BE2C (cell line): Measurements from ENCODE around the gene GABBR1.

ENCODE experiments used
- DNase-seq: peaks from one replicate; pipeline ENCODE4 v3.0.0-alpha.2; 2020
- H3K27me3 ChIP-seq: fragments of 250-450 bp; sonication (Bioruptor Pico); 2 replicates; pipeline ENCODE4 v1.5.1; 2020; ENCODE audit warnings: mild to moderate bottlenecking
- H3K36me3 ChIP-seq: fragments of 250-450 bp; sonication (Bioruptor Pico); 2 replicates; pipeline ENCODE4 v1.5.1; 2020; ENCODE audit warnings: mild to moderate bottlenecking
- H3K4me1 ChIP-seq: fragments of 250-450 bp; sonication (Bioruptor Pico); 2 replicates; pipeline ENCODE4 v1.5.1; 2020
- H3K4me3 ChIP-seq: 2 replicates; pipeline ENCODE4 v1.5.1; 2011; ENCODE audit warnings: low read depth, low read length
- H3K9me3 ChIP-seq: fragments of 250-450 bp; sonication (Bioruptor Pico); 2 replicates; pipeline ENCODE4 v1.5.1; 2020
- CTCF ChIP-seq: IDR thresholded peaks from 2 replicates; pipeline ENCODE4 v1.5.1; 2012; ENCODE audit warnings: mild to moderate bottlenecking, low read depth, low read length

Gene GABBR1

GRCh38 chr6:29527126-29527525 lies 105.9 kb downstream of the GABBR1 start:
- Histone ChIP-seq H3K27me3 (0 out of 2 replicates have a peak, but pooled peaks cover 7% of the 10 kb centered on the region), H3K4me3 (no peak overlapping the region), H3K36me3 (no peaks in the 10 kb centered on the region), H3K4me1 (no peaks in the 10 kb centered on the region), H3K9me3 (no peaks in the 10 kb centered on the region)
- DNase-seq = no peak
- TF ChIP-seq CTCF = no peak

- H3K27me3 ChIP-seq = 0 out of 2 replicates have a peak, but pooled peaks cover 7% of the 10 kb centered on the region
- H3K9me3 ChIP-seq = no peaks in the 10 kb centered on the region
- no peaks in the 10 kb centered on the region for H3K4me1 ChIP-seq
- no peak for DNase-seq
- TF ChIP-seq CTCF = no peak
- no peaks in the 10 kb centered on the region for H3K36me3 ChIP-seq
- H3K4me3 ChIP-seq = no peak overlapping the region
Observed at GRCh38 chr6:29525311-29525639, 107.7 kb downstream of the GABBR1 start.

- H3K9me3 ChIP-seq = no peaks in the 10 kb centered on the region
- H3K36me3 ChIP-seq = no peaks in the 10 kb centered on the region
- TF ChIP-seq CTCF = no peak
- H3K4me1 ChIP-seq = no peaks in the 10 kb centered on the region
- DNase-seq = no peak
- 0 out of 2 replicates have a peak, but pooled peaks cover 7% of the 10 kb centered on the region for H3K27me3 ChIP-seq
- no peak overlapping the region for H3K4me3 ChIP-seq
Observed at GRCh38 chr6:29524444-29525310, 108.3 kb downstream of the GABBR1 start.

- TF ChIP-seq CTCF = no peak
- H3K9me3 ChIP-seq = no peaks in the 10 kb centered on the region
- no peaks in the 10 kb centered on the region for H3K36me3 ChIP-seq
- DNase-seq = no peak
- 0 out of 2 replicates have a peak, but pooled peaks cover 7% of the 10 kb centered on the region for H3K27me3 ChIP-seq
- H3K4me3 ChIP-seq = no peak overlapping the region
- H3K4me1 ChIP-seq = no peaks in the 10 kb centered on the region
Observed at GRCh38 chr6:29524044-29524443, 108.9 kb downstream of the GABBR1 start.

GRCh38 chr6:29522227-29522626 lies 110.8 kb downstream of the GABBR1 start:
- Histone ChIP-seq H3K36me3 (no peaks in the 10 kb centered on the region), H3K9me3 (no peaks in the 10 kb centered on the region), H3K27me3 (0 out of 2 replicates have a peak, but pooled peaks cover 7% of the 10 kb centered on the region), H3K4me1 (no peaks in the 10 kb centered on the region), H3K4me3 (no peak overlapping the region)
- TF ChIP-seq CTCF = no peak
- DNase-seq = no peak

GRCh38 chr6:29521006-29521680 lies 111.8 kb downstream of the GABBR1 start:
- no peak for DNase-seq
- Histone ChIP-seq H3K4me3 (no peak overlapping the region), H3K9me3 (no peaks in the 10 kb centered on the region), H3K4me1 (no peaks in the 10 kb centered on the region), H3K36me3 (no peaks in the 10 kb centered on the region), H3K27me3 (0 out of 2 replicates have a peak, but pooled peaks cover 7% of the 10 kb centered on the region)
- TF ChIP-seq CTCF = no peak
